Right atrium auricular region (tissue), 2 donors: ENCODE results near the gene FYTTD1. TPM values are rescaled to one million over a fixed set of nuclear protein-coding genes. Genes with fewer than 3 reads are reported as not detected.
"Not testable (repeated sequence)": the region's sequence is repeated elsewhere in the genome, so short reads cannot be mapped to it uniquely, and the experiment has no call there.

Experiments
- DNase-seq: peaks from one replicate; pipeline ENCODE4 v3.0.0-alpha.2; 2019; ENCODE audit warnings: low spot score
- H3K27ac ChIP-seq, 2 donors: fragments of 200-600 bp; sonication (generic); 1 replicate in 1 of 2; 2 replicates in 1 of 2; pipeline ENCODE4 v1.5.1; 2016 to 2019
- H3K27me3 ChIP-seq, 2 donors: fragments of 200-600 bp; sonication (generic); one replicate each; pipeline versions ENCODE4 v1.5.1 to v1.6.0; 2017 to 2019
- H3K36me3 ChIP-seq: fragments of 200-600 bp; sonication (generic); one replicate; pipeline ENCODE4 v1.5.1; 2016
- H3K4me1 ChIP-seq, 2 donors: fragments of 200-600 bp; sonication (generic); one replicate each; pipeline versions ENCODE4 v1.5.1 to v1.6.0; 2017 to 2019
- H3K4me3 ChIP-seq, 2 donors: fragments of 200-600 bp; sonication (generic); 1 replicate in 1 of 2; 2 replicates in 1 of 2; pipeline ENCODE4 v1.5.1; 2017 to 2019; ENCODE audit warnings: mild to moderate bottlenecking in 1 of 2, moderate library complexity in 1 of 2
- H3K9me3 ChIP-seq, 2 donors: fragments of 200-600 bp; sonication (generic); one replicate each; pipeline ENCODE4 v1.5.1; 2019
- CTCF ChIP-seq, 2 donors: fragments of 200-600 bp; sonication (generic); IDR thresholded peaks; one replicate each; pipeline ENCODE4 v1.5.1; 2019; ENCODE audit warnings: antibody characterized with exemption in 2 of 2
- total RNA-seq, 2 donors: library from RNA; depleted of rRNA; stranded (reverse); fragments of >200 nt; gene quantifications; one replicate each; pipeline ENCODE4 v1.1.0, GENCODE V29; 2016

The FYTTD1 gene
- 10 to 100 TPM; 39.9 to 61.8 TPM for total RNA-seq

GRCh38 chr3:197749601-197750395, at the start of gene FYTTD1:
Gene FYTTD1, plus strand, starts transcription at chr3:197749883. Its CDS starts 89 bp downstream, at chr3:197749972.
- Histone ChIP-seq H3K36me3 (no peaks in the 10 kb centered on the region), H3K4me1 (peaks cover 0 to 51% of the 10 kb centered on the region in 2 donors)
- TF ChIP-seq CTCF (IDR thresholded peaks at IDR 0.05), result peak; percentile 11 to 62

GRCh38 chr3:197700095-197700494, 49.6 kb upstream of the FYTTD1 start:
- peaks cover 75% of the 10 kb centered on the region for H3K36me3 ChIP-seq

More at GRCh38 chr3:197749601-197750395, at the start of gene FYTTD1:
- Histone ChIP-seq H3K9me3 (no peaks in the 10 kb centered on the region), H3K4me3 (peak within 1 kb of the TSS; percentile 63 to 93), H3K27me3 (no peaks in the 10 kb centered on the region), H3K27ac (peak within 1 kb of the TSS; percentile 94 to 97)
- DNase-seq, result peak; percentile 88

GRCh38 chr3:197701841-197702240, 47.8 kb upstream of the FYTTD1 start:
- H3K36me3 ChIP-seq, result peaks cover 58% of the 10 kb centered on the region
- no peak overlapping the region for H3K27ac ChIP-seq
- H3K27me3 ChIP-seq, result no peaks in the 10 kb centered on the region

More at GRCh38 chr3:197700095-197700494, 49.6 kb upstream of the FYTTD1 start:
- H3K4me3 ChIP-seq, result no peak overlapping the region
- no peak for DNase-seq
- H3K9me3 ChIP-seq, result no peaks in the 10 kb centered on the region
- H3K27ac ChIP-seq, result no peak overlapping the region
- H3K27me3 ChIP-seq, result no peaks in the 10 kb centered on the region
- TF ChIP-seq CTCF (IDR thresholded peaks at IDR 0.05), result no peak
- H3K4me1 ChIP-seq, result no peaks in the 10 kb centered on the region

GRCh38 chr3:197706658-197707057, 43.0 kb upstream of the FYTTD1 start:
- H3K4me3 ChIP-seq, result no peak overlapping the region
- no peak overlapping the region for H3K27ac ChIP-seq
- peaks cover 28% of the 10 kb centered on the region for H3K36me3 ChIP-seq
- H3K4me1 ChIP-seq, result peaks cover 0 to 8% of the 10 kb centered on the region in 2 donors
- H3K9me3 ChIP-seq, result no peaks in the 10 kb centered on the region
- TF ChIP-seq CTCF (IDR thresholded peaks at IDR 0.05), result no peak
- no peaks in the 10 kb centered on the region for H3K27me3 ChIP-seq
- no peak for DNase-seq

More at GRCh38 chr3:197701841-197702240, 47.8 kb upstream of the FYTTD1 start:
- no peaks in the 10 kb centered on the region for H3K4me1 ChIP-seq
- TF ChIP-seq CTCF (IDR thresholded peaks at IDR 0.05), result no peak
- no peak overlapping the region for H3K4me3 ChIP-seq
- no peak for DNase-seq
- H3K9me3 ChIP-seq, result no peaks in the 10 kb centered on the region

GRCh38 chr3:197709135-197709534, 40.5 kb upstream of the FYTTD1 start:
- no peak for DNase-seq
- no peak for TF ChIP-seq CTCF (IDR thresholded peaks at IDR 0.05)
- Histone ChIP-seq H3K27ac (no peak overlapping the region), H3K27me3 (no peaks in the 10 kb centered on the region), H3K4me3 (no peak overlapping the region), H3K36me3 (peaks cover 6% of the 10 kb centered on the region), H3K4me1 (peaks cover 0 to 29% of the 10 kb centered on the region in 2 donors), H3K9me3 (no peaks in the 10 kb centered on the region)

GRCh38 chr3:197710965-197711364, 38.7 kb upstream of the FYTTD1 start:
- not testable (repeated sequence) for H3K9me3 ChIP-seq
- H3K4me1 ChIP-seq, result peaks cover 0 to 29% of the 10 kb centered on the region in 2 donors
- H3K27ac ChIP-seq, result peak overlapping the region in 1 of 2 donors; percentile 90

More at GRCh38 chr3:197710965-197711364, 38.7 kb upstream of the FYTTD1 start:
- H3K27me3 ChIP-seq, H3K36me3 ChIP-seq, H3K4me3 ChIP-seq, DNase-seq: not testable (repeated sequence)
